Measurements from ENCODE around the gene PSMB1. TPM values are rescaled to one million over a fixed set of nuclear protein-coding genes. Genes with fewer than 3 reads are reported as not detected.
A peak's percentile ranks its signal among the peaks of the same experiment; 100 is the strongest.

Gene PSMB1
- total and polyA plus RNA-seq, 2 donors (not counting 1 experiment from before 2014, with no cell fraction given): 94.3 to 134 TPM

DNA sequence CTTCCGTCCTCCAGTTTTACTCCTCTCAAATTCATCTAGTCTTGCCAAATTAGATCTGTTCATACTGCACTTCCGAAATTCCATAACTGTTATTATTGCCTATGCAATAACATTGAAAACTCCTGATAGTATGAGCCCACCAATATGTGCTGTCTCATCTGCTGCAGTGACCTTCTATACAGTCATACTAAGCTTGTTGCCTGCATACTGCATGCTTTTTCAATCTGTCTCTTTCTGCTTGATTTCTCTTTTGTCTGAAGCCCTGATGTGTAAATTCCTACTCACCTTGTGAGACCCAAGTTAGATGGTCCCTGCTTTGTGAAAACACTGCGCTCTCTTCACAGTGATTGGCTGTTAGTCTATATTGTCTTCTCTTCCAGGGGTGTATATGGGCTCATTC, 2.2 kb upstream of the PSMB1 start:
- ATAC-seq (ENCODE audit: low read depth): no peak
- intact Hi-C loops (cut with micrococcal nuclease): no loop called here
- Histone ChIP-seq H3K79me2 (ENCODE audit: control insufficient read depth, insufficient read depth, low read length) (peaks cover 83% of the 10 kb centered on the region), H2AFZ (ENCODE audit: insufficient read depth, low read depth, low read length, poor library complexity, severe bottlenecking) (no peak overlapping the region), H3K4me1 (ENCODE audit: control insufficient read depth in 2 of 2, insufficient read depth in 2 of 2, low read length in 2 of 2) (peaks cover 27 to 28% of the 10 kb centered on the region in 2 donors), H3K9ac (ENCODE audit: low read length) (peak overlapping the region; percentile 90), H3K27me3 (replicated peaks in 1 of 4; ENCODE audit: control extremely low read depth in 1 of 4, control insufficient read depth in 3 of 4, insufficient read depth in 4 of 4, low read length in 3 of 4) (no peaks in the 10 kb centered on the region), H3K4me3 (ENCODE audit: control extremely low read depth in 1 of 5, extremely low read depth in 1 of 5, insufficient read depth in 1 of 5, low read depth in 2 of 5, low read length in 4 of 5) (peak overlapping the region in 2 of 5 experiments; percentile 71 to 86), H4K20me1 (ENCODE audit: control insufficient read depth, insufficient read depth, low read length, poor library complexity, severe bottlenecking) (peaks cover 20% of the 10 kb centered on the region), H3K36me3 (replicated peaks in 1 of 2; ENCODE audit: control extremely low read depth in 1 of 2, control insufficient read depth in 1 of 2, extremely low read depth in 1 of 2, insufficient read depth in 2 of 2, low read length in 1 of 2) (peaks cover 0 to 17% of the 10 kb centered on the region in 2 experiments), H3K27ac (ENCODE audit: low read length in 2 of 2) (no peak overlapping the region), H3K4me2 (replicated peaks; ENCODE audit: low read depth, low read length, poor library complexity, severe bottlenecking) (peak overlapping the region; percentile 89), H3K9me3 (ENCODE audit: control extremely low read depth in 1 of 3, control insufficient read depth in 2 of 3, insufficient read depth in 1 of 3, low read length in 2 of 3) (peaks cover 0 to 3% (median 0%) of the 10 kb centered on the region in 3 donors)
- ChIA-PET CTCF (no interaction called here), POLR2A (no interaction called here)
- peaks cover 21% of the 10 kb centered on the region for H3K4me1 Mint-ChIP-seq
- TF ChIP-seq, protein P1, sequence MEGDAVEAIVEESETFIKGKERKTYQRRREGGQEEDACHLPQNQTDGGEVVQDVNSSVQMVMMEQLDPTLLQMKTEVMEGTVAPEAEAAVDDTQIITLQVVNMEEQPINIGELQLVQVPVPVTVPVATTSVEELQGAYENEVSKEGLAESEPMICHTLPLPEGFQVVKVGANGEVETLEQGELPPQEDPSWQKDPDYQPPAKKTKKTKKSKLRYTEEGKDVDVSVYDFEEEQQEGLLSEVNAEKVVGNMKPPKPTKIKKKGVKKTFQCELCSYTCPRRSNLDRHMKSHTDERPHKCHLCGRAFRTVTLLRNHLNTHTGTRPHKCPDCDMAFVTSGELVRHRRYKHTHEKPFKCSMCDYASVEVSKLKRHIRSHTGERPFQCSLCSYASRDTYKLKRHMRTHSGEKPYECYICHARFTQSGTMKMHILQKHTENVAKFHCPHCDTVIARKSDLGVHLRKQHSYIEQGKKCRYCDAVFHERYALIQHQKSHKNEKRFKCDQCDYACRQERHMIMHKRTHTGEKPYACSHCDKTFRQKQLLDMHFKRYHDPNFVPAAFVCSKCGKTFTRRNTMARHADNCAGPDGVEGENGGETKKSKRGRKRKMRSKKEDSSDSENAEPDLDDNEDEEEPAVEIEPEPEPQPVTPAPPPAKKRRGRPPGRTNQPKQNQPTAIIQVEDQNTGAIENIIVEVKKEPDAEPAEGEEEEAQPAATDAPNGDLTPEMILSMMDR (IDR thresholded peaks at IDR 0.05): no peak
- no peak for TF ChIP-seq EZH2 (IDR thresholded peaks at IDR 0.05; ENCODE audit: borderline replicate concordance, insufficient read depth, low read depth, low read length, poor library complexity, severe bottlenecking)
- no peak overlapping the region for H3K27ac Mint-ChIP-seq
- 33% methylated on average over 2 of the region's 3 CpGs for WGBS (ENCODE audit: insufficient coverage)
- H3K27me3 Mint-ChIP-seq: no peaks in the 10 kb centered on the region
- no peak overlapping the region for H3K4me3 Mint-ChIP-seq
- DNase-seq: no peak
- H3K9me3 Mint-ChIP-seq (ENCODE audit: insufficient read depth): no peaks in the 10 kb centered on the region

DNA sequence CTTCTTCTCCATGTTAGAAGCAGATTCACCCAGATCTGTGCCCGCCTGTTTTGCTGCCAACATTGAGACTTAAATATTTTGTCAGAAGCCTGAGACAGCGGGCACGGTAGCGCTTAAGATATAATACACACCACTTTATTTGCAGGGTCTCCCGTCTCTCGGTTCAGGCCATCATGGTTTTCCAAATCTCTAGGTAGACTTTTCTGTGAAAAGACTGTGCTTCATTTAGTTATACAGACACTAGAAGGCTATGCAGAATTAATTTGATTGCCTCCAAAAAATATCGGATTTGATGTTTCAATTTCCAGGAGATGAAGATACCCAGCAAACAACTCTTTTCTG, 1.7 kb upstream of the PSMB1 start:
- Histone ChIP-seq H3K9ac (ENCODE audit: low read length) (peak overlapping the region; percentile 90), H3K4me1 (ENCODE audit: control insufficient read depth in 2 of 2, insufficient read depth in 2 of 2, low read length in 2 of 2) (peaks cover 27 to 28% of the 10 kb centered on the region in 2 donors), H3K79me2 (ENCODE audit: control insufficient read depth, insufficient read depth, low read length) (peaks cover 84% of the 10 kb centered on the region), H3K4me2 (replicated peaks; ENCODE audit: low read depth, low read length, poor library complexity, severe bottlenecking) (peak overlapping the region; percentile 89), H3K9me3 (ENCODE audit: control extremely low read depth in 1 of 3, control insufficient read depth in 2 of 3, insufficient read depth in 1 of 3, low read length in 2 of 3) (peaks cover 0 to 3% (median 0%) of the 10 kb centered on the region in 3 donors), H3K27me3 (replicated peaks in 1 of 4; ENCODE audit: control extremely low read depth in 1 of 4, control insufficient read depth in 3 of 4, insufficient read depth in 4 of 4, low read length in 3 of 4) (no peaks in the 10 kb centered on the region), H3K27ac (ENCODE audit: low read length in 2 of 2) (peak overlapping the region; percentile 91 to 92), H4K20me1 (ENCODE audit: control insufficient read depth, insufficient read depth, low read length, poor library complexity, severe bottlenecking) (peaks cover 20% of the 10 kb centered on the region), H2AFZ (ENCODE audit: insufficient read depth, low read depth, low read length, poor library complexity, severe bottlenecking) (peak overlapping the region; percentile 84), H3K36me3 (replicated peaks in 1 of 2; ENCODE audit: control extremely low read depth in 1 of 2, control insufficient read depth in 1 of 2, extremely low read depth in 1 of 2, insufficient read depth in 2 of 2, low read length in 1 of 2) (peaks cover 0 to 22% of the 10 kb centered on the region in 2 experiments), H3K4me3 (ENCODE audit: control extremely low read depth in 1 of 5, extremely low read depth in 1 of 5, insufficient read depth in 1 of 5, low read depth in 2 of 5, low read length in 4 of 5) (peak overlapping the region; percentile 71 to 99 (median 85))
- DNase-seq (no peak), ATAC-seq (ENCODE audit: low read depth) (no peak)
- intact Hi-C loops (cut with micrococcal nuclease): loop anchor here (1.0 kb wide), 4 partner anchors 30 to 852 kb away; partner anchors contain the start of genes C6orf120, DYNLT2, ERMARD and PDCD2
- 0% methylated on average over 2 of the region's 7 CpGs for WGBS (ENCODE audit: insufficient coverage)
- no peaks in the 10 kb centered on the region for H3K9me3 Mint-ChIP-seq (ENCODE audit: insufficient read depth)
- no peak overlapping the region for H3K27ac Mint-ChIP-seq
- peaks cover 26% of the 10 kb centered on the region for H3K4me1 Mint-ChIP-seq
- no peak for TF ChIP-seq EZH2 (IDR thresholded peaks at IDR 0.05; ENCODE audit: borderline replicate concordance, insufficient read depth, low read depth, low read length, poor library complexity, severe bottlenecking)
- TF ChIP-seq, protein P1 (IDR thresholded peaks at IDR 0.05): no peak
- H3K27me3 Mint-ChIP-seq: no peaks in the 10 kb centered on the region
- POLR2A ChIA-PET: interaction anchor here (2.3 kb wide), 1 partner anchor 803 kb away, joined by 12 read pairs; the partner anchor contains the start of genes DYNLT2 and ERMARD
- CTCF ChIA-PET: no interaction called here
- no peak overlapping the region for H3K4me3 Mint-ChIP-seq
